NCI-H2107 treated with DMSO at 0.1 percent for 48 hours (cell line): ENCODE results near the gene CALM1.

ENCODE experiments used
- DNase-seq: peaks from one replicate; lab custom pipeline; 2025; ENCODE audit not compliant: unreplicated experiment; lab: John Stamatoyannopoulos, UW

The CALM1 gene

GRCh38 chr14:90407230-90407629 lies 10.4 kb downstream of the CALM1 start:
- DNase-seq = no peak

DNA sequence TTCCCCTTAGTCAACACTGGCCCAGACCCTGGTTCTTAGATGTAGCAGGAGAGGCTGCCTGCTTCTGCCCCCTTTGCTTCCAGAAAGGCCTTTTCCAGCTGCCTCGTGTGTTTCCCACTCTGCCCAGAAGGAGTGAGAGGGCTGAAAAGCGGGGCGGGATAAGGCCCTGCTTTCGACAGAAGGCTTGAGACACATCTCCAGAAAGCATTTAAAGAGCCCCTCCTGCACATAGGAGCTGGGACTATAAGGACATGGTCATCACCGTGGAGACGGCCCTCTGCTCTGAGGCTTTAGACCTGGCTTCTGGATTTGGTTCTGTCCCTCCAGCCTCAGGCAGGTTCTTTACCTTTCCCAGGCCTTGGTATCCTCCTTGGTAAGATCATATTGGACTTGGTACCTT lies 11.9 kb downstream of the CALM1 start:
- no peak for DNase-seq

DNA sequence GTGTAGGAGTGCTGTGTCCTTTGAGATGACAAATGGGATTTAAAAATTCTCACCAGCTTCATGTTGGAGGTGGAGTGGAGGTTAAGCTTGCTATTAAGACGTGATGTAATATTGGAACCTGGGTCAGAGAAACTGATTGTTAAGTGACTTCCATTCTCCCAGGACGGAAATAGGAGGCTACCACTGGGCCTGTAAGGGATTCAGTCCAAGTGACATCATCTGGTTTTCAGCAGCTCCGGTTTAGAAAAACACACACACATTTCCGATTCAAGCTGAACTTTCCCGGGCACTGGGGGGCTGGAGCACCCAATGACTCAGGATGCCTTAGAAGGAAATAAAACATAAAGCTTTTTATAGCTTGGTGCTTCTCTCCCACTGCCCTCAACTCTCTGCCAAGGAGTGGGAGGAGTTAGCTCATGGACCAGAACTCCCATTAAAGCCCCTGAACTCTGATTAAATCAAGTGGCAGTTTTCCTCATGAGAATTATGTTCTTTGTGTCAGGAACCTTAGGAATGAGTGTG lies 12.4 kb downstream of the CALM1 start:
- DNase-seq = peak; percentile 28

DNA sequence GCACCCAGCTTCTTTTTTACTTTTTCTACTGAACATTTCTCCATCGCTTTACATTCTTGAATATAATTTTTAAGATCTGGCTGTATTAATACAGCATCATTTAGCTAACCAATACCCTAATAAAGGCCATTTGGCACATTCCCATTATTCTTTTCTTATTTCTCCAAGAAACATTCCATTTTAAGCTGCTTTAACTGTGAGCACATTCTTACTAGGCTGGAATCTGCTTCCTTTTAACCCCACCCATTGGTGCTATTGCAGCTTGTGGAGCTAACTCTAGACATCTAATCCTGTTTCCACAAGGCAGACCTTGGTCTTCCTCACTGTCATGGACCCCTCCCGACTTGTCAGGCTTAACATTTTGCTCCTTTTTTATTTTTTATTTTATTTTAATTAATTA lies 15.2 kb downstream of the CALM1 start:
- DNase-seq = no peak

DNA sequence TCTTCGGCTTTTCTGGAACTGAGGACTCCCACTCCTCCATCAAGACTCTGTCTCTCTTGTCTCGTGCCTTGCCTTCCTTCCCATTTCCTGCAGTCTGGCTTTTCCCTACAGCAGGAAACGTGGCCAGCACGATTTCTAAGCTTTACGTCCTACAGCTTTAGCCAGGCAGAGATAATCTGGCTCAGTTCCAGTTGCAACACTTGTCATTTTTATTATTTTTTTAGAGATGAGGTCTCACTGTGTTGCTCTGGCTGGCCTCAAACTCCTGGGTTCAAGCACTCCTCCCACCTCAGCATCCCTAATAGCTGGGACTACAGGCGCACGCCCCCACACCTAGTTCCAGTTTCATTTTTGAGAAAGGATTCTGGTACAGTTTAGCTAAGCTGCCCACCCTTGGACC lies 19.9 kb downstream of the CALM1 start:
- DNase-seq = no peak

DNA sequence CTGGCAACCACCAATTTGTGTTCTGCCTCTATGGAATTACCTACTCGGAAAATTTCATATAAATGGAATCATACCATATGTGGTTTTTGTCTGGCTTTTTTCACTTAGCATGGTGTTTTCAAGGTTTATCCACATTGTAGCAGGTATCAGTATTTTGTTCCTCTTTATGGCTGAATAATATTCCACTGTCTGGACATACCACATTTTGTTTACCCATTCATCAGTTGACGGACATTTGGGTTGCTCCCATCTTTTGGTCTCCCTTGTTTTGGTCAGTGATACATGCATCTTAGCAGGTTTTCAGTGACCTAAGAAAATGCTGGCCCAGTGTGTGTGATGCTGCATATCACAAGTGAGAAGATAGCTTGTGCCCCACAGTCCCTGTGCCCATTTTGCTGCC lies 21.2 kb downstream of the CALM1 start:
- no peak for DNase-seq

DNA sequence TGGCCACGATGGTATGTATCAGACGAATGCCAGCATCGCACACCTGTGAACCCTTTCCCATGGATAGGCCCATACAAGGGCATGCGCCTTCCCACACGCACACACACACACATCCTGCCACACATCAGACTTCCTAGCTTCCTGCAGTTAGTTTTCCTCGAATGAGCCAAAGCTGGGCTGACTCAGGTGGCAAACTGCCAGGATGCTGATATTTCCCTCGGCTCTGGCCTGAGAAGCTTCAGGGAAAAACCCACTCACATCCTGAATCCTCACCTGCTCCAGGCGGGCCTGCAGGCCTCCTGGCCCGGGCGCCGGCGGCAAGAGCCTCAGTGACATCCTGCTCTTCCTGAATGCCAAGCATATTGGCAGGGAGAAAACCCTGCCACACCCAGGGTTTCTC lies 22.4 kb downstream of the CALM1 start:
- DNase-seq = no peak

DNA sequence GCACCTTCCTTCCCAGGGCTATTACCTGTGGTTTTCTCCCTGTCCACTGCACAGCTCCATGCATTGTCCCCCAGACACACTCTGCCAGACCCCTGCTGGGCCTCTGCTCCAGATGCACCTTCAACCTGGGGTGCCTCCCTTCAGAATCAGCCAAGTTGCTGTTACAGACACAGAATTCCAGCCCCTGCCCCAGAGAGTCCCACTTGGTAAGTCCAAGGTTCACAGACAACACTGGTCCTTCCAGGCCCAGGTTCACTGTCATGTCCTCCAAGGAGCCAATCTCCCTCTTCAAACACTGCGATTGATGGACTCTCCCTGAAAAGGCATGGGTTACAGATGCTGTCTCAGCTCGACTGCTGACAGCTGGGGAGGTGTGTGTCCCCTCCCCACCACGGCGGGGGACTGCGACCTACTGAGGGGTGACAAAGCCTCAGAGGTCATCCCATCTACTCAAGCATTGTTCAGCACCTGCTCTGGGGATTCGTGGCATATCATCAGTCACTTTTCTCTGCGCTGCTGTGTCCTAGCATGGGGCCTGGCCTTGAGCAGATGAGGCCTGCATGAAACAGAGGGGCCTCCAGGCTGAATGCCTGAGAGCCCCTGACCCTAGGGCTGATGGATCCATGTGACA lies 24.3 kb downstream of the CALM1 start:
- no peak for DNase-seq

- DNase-seq = no peak
Measured at GRCh38 chr14:90421632-90422020, 24.8 kb downstream of the CALM1 start.

DNA sequence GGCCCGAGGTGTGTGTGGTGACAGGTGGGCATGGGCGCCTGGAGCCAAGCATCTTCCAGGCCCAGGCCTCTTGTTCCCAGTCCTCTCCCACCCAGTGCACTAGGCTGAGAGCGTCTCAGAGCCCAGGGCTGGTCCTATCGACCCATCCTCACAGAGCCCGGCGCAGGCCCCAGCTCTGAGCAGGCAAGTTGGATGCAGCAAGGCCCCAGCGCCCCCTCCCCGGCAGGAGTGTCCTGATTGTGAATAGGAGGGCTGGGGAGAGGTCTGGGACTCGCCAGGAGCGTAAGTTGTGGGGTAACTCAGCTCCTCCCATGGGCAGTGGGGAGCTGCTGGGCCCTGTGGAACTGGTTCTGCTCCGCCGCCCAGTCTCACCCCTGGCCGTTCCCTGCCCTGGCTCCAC lies 26.3 kb downstream of the CALM1 start:
- DNase-seq = no peak

- DNase-seq = no peak
Measured at GRCh38 chr14:90424075-90424474, 27.2 kb downstream of the CALM1 start.

DNA sequence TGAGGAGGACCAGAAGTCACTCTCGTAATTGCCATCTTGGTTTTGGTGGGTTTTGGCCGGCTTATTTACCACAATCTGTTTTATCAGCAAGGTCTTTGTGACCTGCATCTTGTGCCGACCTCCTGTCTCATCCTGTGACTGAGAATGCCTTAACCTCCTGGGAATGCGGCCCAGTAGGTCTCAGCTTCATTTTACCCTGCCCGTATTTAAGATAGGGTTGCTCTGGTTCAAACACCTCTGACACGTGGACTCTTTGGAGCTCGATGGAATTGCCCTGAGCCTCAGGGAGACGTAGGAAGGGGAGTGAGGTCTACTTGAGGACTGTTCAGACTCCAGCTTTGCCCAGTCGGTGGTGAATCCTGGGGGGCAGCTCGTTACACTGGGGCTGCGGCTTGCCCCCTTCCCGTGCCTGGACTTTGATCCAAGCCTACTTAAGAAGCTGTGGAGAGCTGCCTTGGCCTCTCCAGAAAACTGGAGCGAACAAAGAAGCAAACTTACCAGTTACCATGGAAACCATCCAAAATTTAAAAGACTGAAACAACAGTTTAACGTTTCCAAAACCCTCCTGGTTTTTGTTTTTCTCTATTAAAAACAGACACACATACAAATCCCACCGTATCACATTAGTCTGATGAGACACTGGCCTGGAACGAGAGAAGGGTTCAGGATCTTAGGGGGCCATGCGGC lies 28.0 kb downstream of the CALM1 start:
- DNase-seq = no peak

GRCh38 chr14:90425373-90425879 lies 28.6 kb downstream of the CALM1 start:
- no peak for DNase-seq

GRCh38 chr14:90426031-90426540 lies 29.3 kb downstream of the CALM1 start:
- DNase-seq = no peak

GRCh38 chr14:90426663-90427062 lies 29.8 kb downstream of the CALM1 start:
- DNase-seq = no peak

DNA sequence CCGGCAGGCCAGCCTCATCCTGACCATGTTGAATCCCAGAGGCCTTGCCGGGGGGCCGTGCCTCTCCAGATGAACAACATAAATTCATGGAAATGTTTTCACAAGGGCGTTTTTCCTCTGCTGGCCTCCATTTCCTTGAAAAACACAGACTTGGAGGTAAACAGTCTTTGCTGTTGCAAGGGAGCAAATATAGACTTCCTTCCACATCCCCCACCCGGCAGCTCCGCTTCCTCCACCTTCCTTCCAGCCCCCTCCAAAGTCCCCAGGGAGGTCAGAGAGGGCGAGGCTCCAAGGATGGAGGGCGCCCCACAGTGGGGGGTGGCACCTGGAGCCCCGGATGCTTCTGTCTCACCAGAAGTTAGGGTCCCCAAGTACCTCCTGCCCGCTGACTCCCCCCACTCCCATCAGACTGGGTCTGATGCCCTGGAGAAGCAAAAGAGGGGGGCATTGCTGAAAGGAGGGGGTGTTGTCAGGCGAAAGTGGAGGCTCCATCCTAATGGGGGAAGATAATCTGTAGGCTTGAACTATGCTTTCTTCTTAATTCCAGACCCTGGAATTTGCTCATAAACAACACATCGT lies 31.1 kb downstream of the CALM1 start:
- DNase-seq = no peak

- DNase-seq = no peak
Measured at GRCh38 chr14:90428676-90429075, 31.8 kb downstream of the CALM1 start.

GRCh38 chr14:90429236-90429635 lies 32.4 kb downstream of the CALM1 start:
- DNase-seq = no peak

GRCh38 chr14:90429754-90430153 lies 32.9 kb downstream of the CALM1 start:
- no peak for DNase-seq

- no peak for DNase-seq
Measured at GRCh38 chr14:90434370-90435020, 37.7 kb downstream of the CALM1 start.

DNA sequence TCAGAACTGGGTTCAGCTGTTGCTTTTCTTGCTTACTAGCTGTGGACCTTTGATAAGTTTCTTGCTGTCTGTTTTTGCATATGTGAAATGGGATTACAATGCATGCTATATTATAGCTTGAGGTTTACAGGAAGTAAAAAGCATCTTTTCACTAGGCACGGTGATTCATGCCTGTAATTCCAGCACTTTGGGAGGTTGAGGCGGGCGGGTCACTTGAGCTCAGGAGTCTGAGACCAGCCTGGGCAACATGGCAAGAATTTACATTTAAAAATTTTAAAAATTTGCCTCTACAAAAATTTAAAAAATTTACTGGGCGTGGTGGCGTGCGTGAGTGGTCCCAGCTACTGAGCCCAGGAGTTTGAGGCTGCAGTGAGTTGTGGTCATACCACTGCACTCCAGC lies 42.0 kb downstream of the CALM1 start:
- DNase-seq = no peak
